ENCODE measurements around the gene BRMS1L.
"Not testable (repeated sequence)": the region's sequence is repeated elsewhere in the genome, so short reads cannot be mapped to it uniquely, and the experiment has no call there.

BRMS1L gene, protein sequence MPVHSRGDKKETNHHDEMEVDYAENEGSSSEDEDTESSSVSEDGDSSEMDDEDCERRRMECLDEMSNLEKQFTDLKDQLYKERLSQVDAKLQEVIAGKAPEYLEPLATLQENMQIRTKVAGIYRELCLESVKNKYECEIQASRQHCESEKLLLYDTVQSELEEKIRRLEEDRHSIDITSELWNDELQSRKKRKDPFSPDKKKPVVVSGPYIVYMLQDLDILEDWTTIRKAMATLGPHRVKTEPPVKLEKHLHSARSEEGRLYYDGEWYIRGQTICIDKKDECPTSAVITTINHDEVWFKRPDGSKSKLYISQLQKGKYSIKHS

DNA sequence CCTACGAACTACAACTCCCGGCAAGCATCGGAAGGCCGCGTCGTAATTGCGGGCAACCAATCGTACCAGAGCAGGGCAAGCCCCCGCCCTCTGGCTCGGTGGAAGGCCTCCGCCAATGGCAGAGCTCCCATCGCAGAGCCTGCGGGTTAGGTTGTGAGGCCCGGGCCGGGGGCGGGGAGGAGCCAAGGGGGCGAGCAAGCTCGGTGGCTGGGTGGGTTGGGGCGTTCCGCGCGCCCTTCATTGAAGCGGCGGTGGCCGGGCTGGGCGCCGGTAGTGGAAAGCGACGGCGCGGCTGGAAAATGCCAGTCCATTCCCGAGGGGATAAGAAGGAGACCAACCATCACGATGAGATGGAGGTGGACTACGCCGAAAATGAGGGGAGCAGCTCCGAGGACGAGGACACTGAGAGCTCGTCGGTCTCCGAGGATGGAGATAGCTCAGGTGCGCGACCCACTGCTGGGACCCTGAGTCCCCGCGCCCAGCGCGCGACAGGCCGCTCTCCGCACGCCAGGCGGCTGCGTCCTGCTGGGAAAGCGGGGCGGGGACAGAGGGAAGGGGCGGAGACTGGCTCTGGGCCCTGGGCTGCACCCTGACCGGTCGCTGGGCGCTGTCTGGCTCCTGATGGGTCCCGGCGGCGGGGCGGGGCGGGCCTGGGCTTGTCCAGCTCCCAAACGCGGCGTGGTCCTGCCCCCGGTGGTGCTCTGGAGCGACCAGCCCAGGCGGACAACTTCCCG lies at the start of gene BRMS1L:
TSS of gene BRMS1L (plus strand) at position 121 of the 734 bp plus-strand sequence. CDS start at position 300, 179 bp downstream.
- peak; percentile 96 to 98 for DNase-seq (ENCODE audit: low read depth in 2 of 2)

DNA sequence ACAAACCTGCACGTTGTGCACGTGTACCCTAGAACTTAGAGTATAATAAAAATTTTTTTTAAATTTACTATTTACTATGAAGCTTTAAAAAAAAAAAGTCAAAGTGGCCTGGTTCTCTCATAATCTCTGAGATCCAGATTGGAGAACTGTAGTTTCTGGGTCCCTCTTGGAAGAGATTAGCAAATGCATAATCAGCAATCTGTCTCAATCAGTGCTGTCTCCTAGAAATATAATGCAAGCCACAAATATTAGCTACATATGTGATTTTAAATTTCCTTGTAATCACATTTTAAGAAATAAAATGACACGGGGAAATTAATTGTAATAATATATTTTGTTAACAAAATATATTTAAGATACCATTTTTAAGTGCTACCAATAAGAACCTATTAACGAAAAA lies 49.3 kb upstream of the BRMS1L start:
- no peak for DNase-seq (ENCODE audit: low read depth in 2 of 2)

DNA sequence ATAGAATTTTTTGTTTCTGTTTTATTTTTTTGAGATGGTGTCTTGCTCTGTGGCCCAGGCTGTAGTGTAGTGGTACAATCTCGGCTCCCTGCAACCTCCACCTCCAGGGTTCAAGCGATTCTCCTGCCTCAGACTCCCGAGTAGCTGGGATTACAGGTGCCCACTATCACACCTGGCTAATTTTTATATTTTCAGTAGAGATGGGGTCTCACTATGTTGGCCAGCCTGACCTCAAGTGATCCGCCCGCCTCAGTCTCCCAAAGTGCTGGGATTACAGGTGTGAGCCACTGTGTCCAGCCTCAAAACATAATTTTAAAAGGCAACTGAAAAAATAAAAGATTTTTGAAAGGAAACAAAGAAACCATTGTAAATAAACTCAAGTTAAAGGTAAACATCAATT lies 48.6 kb upstream of the BRMS1L start:
- not testable (repeated sequence) for DNase-seq (ENCODE audit: low read depth in 2 of 2)

DNA sequence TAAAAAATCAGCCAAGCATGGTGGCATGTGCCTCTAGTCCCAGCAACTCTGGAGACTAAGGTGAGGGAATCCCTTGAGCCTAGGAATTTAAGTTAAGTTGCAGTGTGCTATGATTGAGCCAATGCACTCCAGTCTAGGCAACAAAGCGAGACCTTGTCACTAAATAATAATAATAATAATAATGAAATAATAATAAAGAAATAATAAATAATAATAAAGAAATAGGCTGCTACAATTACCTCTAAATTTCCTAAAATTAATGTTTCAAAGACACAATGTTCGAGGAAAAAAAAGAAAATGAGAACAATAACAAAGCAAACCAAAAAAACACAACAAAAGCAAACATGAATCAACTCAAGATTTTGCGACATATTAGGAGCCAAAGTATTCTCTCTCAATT lies 46.8 kb upstream of the BRMS1L start:
- no peak for DNase-seq (ENCODE audit: low read depth in 2 of 2)

DNA sequence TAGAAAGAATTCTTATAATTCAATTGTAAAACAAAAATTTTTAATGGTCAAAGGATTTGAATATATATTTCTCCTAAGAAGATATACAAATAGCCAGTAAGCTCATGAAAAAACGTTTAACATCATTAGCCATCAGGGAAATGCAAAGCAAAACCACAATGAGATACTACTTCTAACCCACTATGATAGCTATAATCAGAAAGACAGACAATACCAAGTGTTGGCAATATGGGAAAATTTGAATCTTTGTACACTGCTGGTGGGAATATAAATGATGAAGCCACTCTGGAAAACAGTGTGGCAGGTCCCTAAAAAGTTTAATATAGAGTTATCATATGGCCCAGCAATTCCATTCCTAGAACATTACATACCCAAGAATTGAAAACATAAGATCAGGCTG lies 42.4 kb upstream of the BRMS1L start:
- no peak for DNase-seq (ENCODE audit: low read depth in 2 of 2)

DNA sequence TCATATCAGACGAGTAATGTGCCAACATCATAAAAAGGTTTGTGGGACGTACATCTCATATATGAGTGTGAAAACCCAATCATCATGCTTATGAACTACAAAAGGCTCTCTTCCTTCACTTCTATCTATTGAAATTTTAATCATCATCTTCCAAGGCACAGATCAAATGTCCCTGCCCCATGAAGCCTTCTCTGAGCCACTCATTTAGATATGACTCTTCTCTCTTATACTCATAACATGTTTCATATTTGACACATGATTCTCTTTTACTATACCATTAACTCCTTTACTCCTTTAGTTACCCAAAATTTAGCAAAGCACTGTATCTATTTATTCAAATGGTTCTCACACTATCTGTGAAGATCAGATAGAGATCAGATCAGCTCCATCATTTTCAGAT lies 39.3 kb upstream of the BRMS1L start:
- no peak for DNase-seq (ENCODE audit: low read depth in 2 of 2)

DNA sequence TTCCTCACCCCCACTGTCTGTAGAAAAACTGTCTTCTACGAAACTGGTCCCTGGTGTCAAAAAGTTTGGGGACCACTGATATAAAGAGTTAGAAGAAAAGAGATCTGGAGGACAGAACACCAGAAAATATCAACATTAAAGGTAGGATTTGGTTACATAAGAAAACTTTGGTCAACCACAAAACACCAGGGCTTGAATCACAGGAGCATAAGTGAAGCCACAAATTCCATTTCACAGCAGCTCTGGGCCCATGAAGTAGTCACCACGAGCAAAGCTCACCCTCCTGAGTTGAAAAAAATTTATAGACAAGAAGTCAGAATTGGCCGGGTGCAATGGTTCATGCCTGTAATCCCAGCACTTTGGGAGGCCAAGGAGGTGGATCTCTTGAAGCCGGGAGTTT lies 36.5 kb upstream of the BRMS1L start:
- DNase-seq (ENCODE audit: low read depth in 2 of 2) = no peak

DNA sequence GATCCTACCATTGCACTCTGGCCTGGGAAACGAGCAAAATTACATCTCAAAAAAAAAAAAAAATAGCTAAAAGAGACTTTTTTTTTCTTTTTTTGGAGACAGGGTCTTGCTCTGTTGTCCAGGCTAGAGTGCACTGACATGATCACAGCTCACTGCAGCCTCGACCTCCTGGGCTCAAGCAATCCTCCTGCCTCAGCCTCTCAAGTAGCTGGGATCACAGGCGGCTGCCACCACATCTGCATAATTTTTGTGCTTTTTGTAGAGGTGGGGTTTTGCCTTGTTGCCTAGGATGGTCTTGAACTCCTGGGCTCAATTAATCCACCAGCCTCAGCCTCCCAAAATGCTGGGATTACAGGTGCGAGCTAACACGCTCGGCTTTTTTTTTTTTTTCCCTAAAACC lies 28.3 kb upstream of the BRMS1L start:
- no peak for DNase-seq (ENCODE audit: low read depth in 2 of 2)

DNA sequence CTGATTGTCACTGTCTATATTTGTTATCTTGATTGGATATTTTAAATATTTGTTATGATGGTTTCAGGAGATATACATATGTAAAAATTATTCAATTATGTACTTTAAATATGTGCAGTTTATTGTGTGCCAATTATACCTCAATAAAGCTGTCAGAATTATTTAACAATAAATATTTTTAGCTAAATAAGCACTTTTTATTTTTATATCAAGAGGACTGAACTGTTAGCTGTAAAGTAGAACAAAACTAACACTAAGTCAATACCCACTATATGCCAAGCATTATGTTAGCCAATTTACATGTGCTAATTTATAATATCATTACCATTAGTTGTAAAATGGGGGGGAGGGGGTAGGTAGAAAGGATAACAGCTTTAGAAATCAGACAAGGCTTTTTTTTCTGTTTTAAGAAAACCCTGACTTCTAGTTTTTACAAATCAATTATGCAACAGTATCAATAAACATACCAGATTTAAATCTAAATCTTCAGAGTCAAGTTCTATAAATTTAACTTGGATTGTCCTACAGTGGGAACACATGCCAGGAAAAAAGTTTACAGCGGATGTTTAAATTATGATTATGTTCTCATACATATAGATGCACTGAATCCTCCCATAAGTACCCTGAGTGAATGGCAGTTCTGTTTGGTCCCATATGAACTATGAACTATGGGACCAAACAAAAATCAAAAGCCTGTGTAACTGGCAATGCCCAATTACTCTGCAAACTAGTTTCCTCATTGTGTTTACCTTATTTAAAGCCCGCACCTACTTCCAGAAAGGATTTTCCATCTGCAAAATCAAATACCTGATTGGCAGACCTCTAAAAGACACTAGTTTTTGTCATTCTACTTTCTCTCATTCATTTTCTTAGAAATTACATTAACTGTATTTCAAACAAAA lies 19.9 kb upstream of the BRMS1L start:
- no peak for DNase-seq (ENCODE audit: low read depth in 2 of 2)

DNA sequence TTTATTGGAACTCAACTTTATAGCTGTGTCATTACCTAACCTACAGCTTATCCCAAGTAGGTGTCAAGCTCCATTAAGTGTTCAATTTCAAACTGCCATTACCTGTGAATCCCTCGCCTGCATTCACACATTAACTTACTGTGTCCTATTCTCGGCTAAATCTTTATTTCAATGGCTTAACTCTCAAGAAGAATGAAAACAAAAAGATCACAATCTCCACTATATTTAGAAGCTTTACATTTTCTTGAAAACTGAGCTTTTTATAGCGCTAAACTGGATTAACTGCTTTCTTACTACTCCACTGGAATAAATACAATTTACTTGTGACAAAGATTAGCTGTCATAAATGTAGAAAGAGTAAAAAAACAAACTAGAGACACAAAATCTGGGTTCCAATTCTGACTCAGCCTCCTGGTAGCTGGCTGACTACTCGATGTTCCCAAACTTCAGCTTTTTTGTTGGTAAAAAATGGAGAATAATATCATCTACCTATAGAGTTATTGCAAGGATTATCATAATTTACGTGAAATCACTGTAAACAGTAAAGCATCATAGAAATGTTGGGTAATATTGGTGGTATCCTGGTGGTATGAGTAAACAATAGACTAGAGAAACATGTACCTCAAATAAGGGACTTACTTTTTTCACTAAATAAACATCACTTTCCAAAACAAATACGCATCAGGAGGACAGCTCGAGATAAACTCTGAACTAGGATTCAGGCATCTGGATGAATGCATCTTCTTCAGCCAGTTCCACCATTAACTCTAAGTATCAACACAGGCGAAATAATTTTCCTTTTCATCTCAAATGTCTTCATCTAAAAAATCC lies 18.8 kb upstream of the BRMS1L start:
- no peak for DNase-seq (ENCODE audit: low read depth in 2 of 2)

DNA sequence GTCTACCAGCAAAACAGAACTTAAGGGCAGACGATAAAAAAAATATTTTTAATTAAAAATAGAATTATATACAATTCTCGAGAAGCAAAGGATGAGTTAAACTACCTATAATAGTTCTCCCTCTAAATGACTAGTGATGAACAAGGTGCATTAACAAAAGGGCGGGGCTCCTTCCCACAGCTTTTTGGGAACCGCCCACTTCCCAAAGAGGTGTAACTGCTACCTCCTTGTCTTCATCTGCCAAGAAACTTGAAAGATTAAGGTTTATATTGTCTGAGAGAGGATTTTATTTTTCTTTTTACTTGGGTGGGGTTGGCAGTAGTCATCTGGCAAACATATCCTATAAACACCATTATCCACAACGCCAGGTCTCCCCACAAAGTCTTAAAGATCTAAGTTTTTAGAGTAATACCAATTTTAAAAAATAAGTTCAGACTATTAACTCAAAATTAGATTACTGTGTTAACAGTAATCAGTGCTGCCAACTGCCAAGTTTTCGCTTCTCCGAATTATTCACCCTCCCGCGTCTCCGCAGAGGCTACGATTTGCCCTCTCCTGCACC lies 18.0 kb upstream of the BRMS1L start:
- DNase-seq (ENCODE audit: low read depth in 2 of 2) = no peak

DNA sequence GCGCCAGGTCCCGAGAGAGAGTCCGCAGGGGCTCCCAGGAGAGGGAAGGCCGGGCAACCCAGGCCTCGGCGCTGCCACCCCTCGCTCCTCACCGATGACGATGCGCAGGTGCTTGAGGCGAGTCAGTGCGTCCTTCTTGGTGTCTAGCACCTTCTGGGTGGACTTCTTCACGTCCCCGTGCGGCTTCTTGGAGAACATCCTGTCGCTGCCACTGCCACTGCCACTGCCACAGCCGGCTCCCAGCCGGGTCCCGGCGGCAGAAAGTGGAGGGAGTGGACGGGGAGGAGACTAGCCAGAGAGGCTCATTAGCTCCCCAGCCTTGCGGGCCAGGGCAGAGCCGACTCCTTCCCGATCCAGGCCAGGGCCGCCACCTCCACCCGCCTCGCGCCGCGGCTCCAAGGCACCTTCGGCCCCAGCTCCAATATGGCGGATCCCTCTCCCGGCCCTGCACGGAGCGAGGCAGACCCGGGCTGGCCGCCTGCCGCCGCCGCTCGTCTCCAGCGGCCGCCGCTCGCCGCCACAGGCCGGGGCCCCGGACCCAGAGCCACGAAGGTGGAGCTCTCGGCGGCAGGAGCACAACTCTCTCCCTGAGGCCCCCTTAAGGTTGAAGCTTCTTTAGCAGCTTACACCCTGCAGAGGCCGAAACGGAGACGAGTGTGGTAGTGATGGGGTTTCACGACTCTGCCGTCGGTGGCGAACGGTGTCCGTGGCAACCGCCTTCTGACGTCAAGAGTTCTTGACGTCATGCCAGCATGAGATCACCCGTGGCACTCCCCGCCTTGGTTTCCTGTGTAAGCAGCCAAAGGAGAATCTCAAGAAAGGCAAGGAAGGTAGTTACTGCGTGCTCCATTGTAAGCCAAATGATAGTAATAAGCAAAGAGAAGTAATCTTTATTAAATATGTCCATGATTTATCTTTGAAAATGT lies 17.2 kb upstream of the BRMS1L start, which contains the start of gene RALGAPA1:
TSS of gene RALGAPA1 (minus strand) at position 658 of the 926 bp plus-strand sequence. CDS start at position 198, 460 bp downstream.
- peak; percentile 85 to 89 for DNase-seq (ENCODE audit: low read depth in 2 of 2)

DNA sequence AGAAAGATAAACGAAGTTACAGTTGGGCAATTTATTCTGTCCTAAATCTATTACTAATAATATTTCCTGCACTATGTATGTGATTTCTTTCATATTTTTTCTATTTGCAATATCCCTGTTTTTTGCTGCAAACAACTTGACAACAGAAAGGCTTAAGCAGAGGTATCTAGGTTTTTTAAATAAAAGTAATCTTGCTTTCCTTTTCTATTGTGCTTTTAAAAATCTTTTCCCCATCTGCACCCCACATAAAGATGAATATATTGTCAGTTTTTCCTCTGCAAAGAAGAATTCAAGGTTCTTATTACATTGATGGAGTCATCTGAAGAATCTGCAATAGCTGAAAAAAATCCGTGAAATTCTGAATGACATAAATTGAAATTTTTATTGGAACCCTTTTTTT lies 16.5 kb upstream of the BRMS1L start:
- no peak for DNase-seq (ENCODE audit: low read depth in 2 of 2)

DNA sequence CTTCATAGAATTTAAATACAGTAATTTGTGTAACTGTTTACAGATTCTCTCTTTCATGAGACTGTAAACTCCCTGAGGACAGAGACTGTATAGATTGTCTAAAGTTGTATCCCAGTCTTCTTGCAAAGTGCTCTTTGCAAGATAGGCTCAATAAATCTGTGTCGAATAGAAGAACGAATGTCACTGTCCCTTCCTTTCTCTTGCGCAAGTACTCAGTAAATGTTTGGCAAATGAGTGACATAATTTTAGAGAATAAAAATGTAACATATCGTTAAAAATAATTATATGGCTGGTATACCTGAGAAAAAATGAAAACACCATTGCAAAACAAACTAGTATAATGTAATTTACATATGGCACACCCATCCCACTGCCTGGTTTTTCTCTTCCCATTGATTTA lies 15.2 kb upstream of the BRMS1L start:
- DNase-seq (ENCODE audit: low read depth in 2 of 2) = no peak

DNA sequence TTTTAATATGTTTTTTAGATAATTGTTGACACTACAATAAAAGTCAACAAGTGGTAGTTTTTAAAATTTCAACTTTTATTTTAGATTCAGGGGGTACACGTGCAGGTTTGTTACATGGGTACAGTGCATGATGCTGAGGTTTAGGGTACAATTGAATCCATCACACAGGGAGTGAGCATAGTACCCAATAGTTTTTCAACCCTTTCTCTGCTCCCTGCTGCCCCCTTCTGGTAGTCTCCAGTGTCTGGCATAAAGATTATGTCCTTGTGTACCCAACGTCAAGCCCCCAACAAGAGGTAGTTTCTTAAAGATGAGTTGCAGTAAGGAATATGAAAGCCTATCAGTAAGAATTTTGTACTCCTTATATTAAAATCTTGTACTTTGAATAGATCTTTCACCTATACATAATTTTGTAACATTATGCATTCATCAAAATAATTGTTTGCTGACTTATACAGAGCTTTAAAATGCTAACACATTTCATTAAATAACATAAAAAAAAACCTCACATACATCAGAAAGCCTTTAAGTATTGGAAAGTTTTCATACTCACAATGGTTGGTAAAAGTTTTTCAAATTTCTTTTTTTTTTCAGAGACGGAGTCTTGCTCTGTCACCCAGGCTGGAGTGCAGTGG lies 11.7 kb upstream of the BRMS1L start:
- peak; percentile 52 to 80 for DNase-seq (ENCODE audit: low read depth in 2 of 2)

DNA sequence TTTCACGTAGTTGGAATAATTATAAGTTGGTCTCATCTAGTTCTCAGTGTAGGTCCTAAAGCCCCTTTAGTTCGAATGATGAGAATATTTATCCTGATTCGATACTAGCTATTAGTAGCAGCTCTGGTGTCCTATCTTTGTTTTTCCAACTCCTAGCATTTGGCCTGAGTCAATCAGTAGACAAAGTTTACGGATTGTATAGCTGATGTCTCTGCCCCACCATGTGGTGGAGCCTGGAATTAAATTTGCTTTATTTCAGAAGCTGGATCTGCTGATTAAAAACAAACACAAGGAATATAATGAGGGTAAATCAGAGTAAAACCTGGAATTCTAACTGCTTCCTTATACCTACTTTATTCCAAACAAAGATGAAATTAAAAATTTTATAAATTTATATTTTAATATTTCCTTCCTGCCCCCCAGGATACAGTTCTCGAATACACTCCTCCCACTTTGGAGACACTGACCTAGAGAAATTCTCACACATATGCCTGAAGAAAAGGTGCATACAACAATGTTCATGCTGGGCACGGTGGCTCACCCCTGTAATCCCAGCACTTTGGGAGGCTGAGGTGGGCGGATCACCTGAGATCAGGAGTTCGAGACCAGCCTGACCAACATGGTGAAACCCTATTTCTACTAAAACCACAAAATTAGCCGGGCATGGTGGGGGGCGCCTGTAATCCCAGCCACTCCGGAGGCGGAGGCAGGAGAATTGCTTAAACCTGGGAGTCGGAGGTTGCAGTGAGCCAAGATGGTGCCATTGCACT lies 7.6 kb upstream of the BRMS1L start:
- DNase-seq (ENCODE audit: low read depth in 2 of 2) = no peak

DNA sequence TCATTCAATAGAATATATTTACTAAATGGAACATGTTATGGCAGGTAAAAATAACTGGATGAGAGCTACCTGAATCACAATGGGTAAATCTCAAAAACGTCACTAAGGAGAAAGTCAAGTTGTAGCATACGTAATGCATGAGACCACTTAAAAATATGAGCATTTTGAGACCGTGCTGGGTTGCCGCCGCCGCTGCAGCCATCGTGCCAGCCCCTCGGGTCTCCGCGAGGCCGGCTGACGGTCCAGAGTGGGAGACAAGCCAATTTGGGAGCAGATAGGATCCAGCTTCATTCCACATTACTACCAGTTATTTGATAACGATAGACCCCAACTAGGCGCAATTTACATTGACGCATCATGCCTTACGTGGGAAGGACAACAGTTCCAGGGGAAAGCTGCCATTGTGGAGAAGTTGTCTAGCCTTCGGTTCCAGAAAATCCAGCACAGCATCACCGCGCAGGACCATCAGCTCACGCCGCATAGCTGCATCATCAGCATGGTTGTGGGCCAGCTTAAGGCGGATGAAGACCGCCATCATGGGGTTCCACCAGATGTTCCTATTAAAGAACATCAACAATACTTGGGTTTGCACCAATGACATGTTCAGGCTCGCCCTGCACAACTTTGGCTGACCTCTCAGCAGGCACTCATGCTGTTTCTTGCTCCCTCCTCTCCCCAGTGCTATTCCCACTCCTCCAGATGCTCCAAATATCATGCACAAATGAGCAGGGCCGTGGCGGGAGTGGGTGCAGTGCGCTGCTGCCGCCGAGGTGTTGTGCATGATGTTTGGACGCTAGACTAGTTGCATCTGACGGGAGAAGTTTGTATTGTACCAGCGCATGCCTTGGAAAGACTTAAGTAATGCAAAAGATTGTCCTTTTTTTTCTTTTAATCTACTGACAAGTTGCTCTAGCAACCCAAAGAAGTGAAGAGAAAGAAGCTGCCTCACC lies 6.3 kb upstream of the BRMS1L start:
- DNase-seq (ENCODE audit: low read depth in 2 of 2) = no peak
